B cell (primary cell): ENCODE results near the gene TEKT2. TPM values are rescaled to one million over a fixed set of nuclear protein-coding genes. Genes with fewer than 3 reads are reported as not detected.

Experiments
- ATAC-seq: fragments of 200-7000 bp; cut with Tn5 transposase; one replicate; pipeline ENCODE4 v1.10.0; 2021; ENCODE audit warnings: low read depth, mild to moderate bottlenecking, moderate number of reproducible peaks, moderate library complexity
- CTCF ChIA-PET: fragments of 350-600 bp; sonication (Branson Sonifier 250); formaldehyde crosslinking; loops from one replicate; lab custom pipeline; 2021; ENCODE audit warnings: antibody characterized with exemption, inconsistent platforms; lab: Charles Lee
- POLR2A ChIA-PET: fragments of 350-600 bp; sonication (Branson Sonifier 250); formaldehyde crosslinking; loops from one replicate; lab custom pipeline; 2021; ENCODE audit warnings: antibody characterized with exemption; lab: Charles Lee
- DNase-seq: peaks from one replicate; pipeline ENCODE4 v3.0.0; 2013
- H2AFZ ChIP-seq: 2 replicates; pipeline ENCODE4 v1.6.1; 2012; ENCODE audit warnings: mild to moderate bottlenecking, low read depth, low read length; ENCODE audit not compliant: insufficient read depth, poor library complexity, severe bottlenecking
- H3K27ac ChIP-seq, 2 donors: 1 replicate in 1 of 2; 2 replicates in 1 of 2; pipeline ENCODE4 v1.5.1; 2012 to 2013; ENCODE audit warnings: low read length in 2 of 2, mild to moderate bottlenecking in 2 of 2, moderate library complexity in 1 of 2
- H3K27me3 ChIP-seq, 4 experiments: fragments of 200-600 bp in 1 of 4; sonication (generic) in 1 of 4; replicated peaks in 1 of 4; 1 replicate in 2 of 4; 2 replicates in 2 of 4; pipeline versions ENCODE4 v1.6.1 to v1.7.0; 2013 to 2016; ENCODE audit warnings: low read length in 3 of 4, mild to moderate bottlenecking in 2 of 4, mixed read lengths in 1 of 4, moderate library complexity in 1 of 4; ENCODE audit not compliant: insufficient read depth in 4 of 4, control insufficient read depth in 3 of 4; ENCODE audit errors: control extremely low read depth in 1 of 4
- H3K36me3 ChIP-seq, 2 experiments: replicated peaks in 1 of 2; 1 replicate in 1 of 2; 2 replicates in 1 of 2; pipeline versions ENCODE4 v1.6.1 to v1.7.1; 2013; ENCODE audit warnings: low read length in 1 of 2; ENCODE audit not compliant: insufficient read depth in 2 of 2, control insufficient read depth in 1 of 2; ENCODE audit errors: control extremely low read depth in 1 of 2, extremely low read depth in 1 of 2
- H3K4me1 ChIP-seq, 2 donors: fragments of 200-600 bp in 1 of 2; sonication (generic) in 1 of 2; 1 replicate in 1 of 2; 2 replicates in 1 of 2; pipeline versions ENCODE4 v1.5.1 to v1.6.1; 2013 to 2017; ENCODE audit warnings: low read length in 2 of 2; ENCODE audit not compliant: control insufficient read depth in 2 of 2, insufficient read depth in 2 of 2
- H3K4me2 ChIP-seq: replicated peaks from 2 replicates; pipeline ENCODE3; 2012; ENCODE audit warnings: mild to moderate bottlenecking, low read depth, low read length; ENCODE audit not compliant: poor library complexity, severe bottlenecking
- H3K4me3 ChIP-seq, 5 experiments: fragments of 200-600 bp in 1 of 5; sonication (generic) in 1 of 5; 1 replicate in 3 of 5; 2 replicates in 2 of 5; pipeline versions ENCODE4 v1.5.1 to v1.7.0; 2011 to 2016; ENCODE audit warnings: low read length in 4 of 5, mild to moderate bottlenecking in 4 of 5, low read depth in 2 of 5, control low read depth in 1 of 5, moderate library complexity in 1 of 5; ENCODE audit not compliant: insufficient read depth in 1 of 5; ENCODE audit errors: control extremely low read depth in 1 of 5, extremely low read depth in 1 of 5
- H3K79me2 ChIP-seq: fragments of 200-600 bp; sonication (generic); one replicate; pipeline ENCODE4 v1.6.0; 2016; ENCODE audit warnings: low read length; ENCODE audit not compliant: control insufficient read depth, insufficient read depth
- H3K9ac ChIP-seq: fragments of 200-600 bp; sonication (generic); 2 replicates; pipeline ENCODE4 v1.6.1; 2017; ENCODE audit warnings: mild to moderate bottlenecking, low read length, moderate library complexity
- H3K9me3 ChIP-seq, 3 donors: one replicate each; pipeline versions ENCODE4 v1.6.1 to v1.7.1; 2013; ENCODE audit warnings: low read length in 2 of 3; ENCODE audit not compliant: control insufficient read depth in 2 of 3, insufficient read depth in 1 of 3; ENCODE audit errors: control extremely low read depth in 1 of 3
- H4K20me1 ChIP-seq: 2 replicates; pipeline ENCODE4 v1.6.0; 2012; ENCODE audit warnings: mild to moderate bottlenecking, low read length; ENCODE audit not compliant: insufficient read depth, control insufficient read depth, poor library complexity, severe bottlenecking
- H3K27ac Mint-ChIP-seq: one replicate; pipeline ENCODE4 v1.8.0; 2021; ENCODE audit warnings: mixed read lengths
- H3K27me3 Mint-ChIP-seq: one replicate; pipeline ENCODE4 v1.8.0; 2021; ENCODE audit warnings: mixed read lengths
- H3K4me1 Mint-ChIP-seq: one replicate; pipeline ENCODE4 v1.8.0; 2021; ENCODE audit warnings: mixed read lengths
- H3K4me3 Mint-ChIP-seq: one replicate; pipeline ENCODE4 v1.8.0; 2021; ENCODE audit warnings: mixed read lengths
- H3K9me3 Mint-ChIP-seq: one replicate; pipeline ENCODE4 v1.8.0; 2022; ENCODE audit warnings: mixed read lengths; ENCODE audit not compliant: insufficient read depth
- EZH2 ChIP-seq: IDR thresholded peaks from 2 replicates; pipeline ENCODE4 v1.6.1; 2012; ENCODE audit warnings: borderline replicate concordance, low read depth, mild to moderate bottlenecking, moderate library complexity, low read length; ENCODE audit not compliant: insufficient read depth, poor library complexity, severe bottlenecking
- WGBS: methylation state at CpG from one replicate; pipeline ENCODE4 v1.1.5; 2013; ENCODE audit warnings: missing lambda C conversion rate; ENCODE audit not compliant: insufficient coverage; 5-methylcytosine and 5-hydroxymethylcytosine counted together
- intact Hi-C: fragments of 100-400 bp; cut with micrococcal nuclease; formaldehyde crosslinking; loops from one replicate; pipeline ENCODE4 v1.10.0; 2022
- polyA plus RNA-seq: library from polyadenylated mRNA; depleted of rRNA; stranded (reverse); fragments of >200 nt; gene quantifications from 2 replicates; pipeline ENCODE4 v1.2.3, GENCODE V29; 2012
- total RNA-seq, 2 donors: library from RNA; stranded (reverse); fragments of 120-200 nt in 1 of 2; gene quantifications; 1 replicate in 1 of 2; 2 replicates in 1 of 2; pipeline versions ENCODE4 v1.2.3 to v1.2.4, GENCODE V29; 2013 to 2022
- TF ChIP-seq, protein P1 (sequence below): fragments of 200-600 bp; IDR thresholded peaks from one replicate; pipeline ENCODE4 v1.8.0; 2022; ENCODE audit warnings: antibody characterized with exemption, mild to moderate bottlenecking

Gene TEKT2
- total and polyA plus RNA-seq, 2 donors (not counting 1 experiment from before 2014, with no cell fraction given), result not detected

DNA sequence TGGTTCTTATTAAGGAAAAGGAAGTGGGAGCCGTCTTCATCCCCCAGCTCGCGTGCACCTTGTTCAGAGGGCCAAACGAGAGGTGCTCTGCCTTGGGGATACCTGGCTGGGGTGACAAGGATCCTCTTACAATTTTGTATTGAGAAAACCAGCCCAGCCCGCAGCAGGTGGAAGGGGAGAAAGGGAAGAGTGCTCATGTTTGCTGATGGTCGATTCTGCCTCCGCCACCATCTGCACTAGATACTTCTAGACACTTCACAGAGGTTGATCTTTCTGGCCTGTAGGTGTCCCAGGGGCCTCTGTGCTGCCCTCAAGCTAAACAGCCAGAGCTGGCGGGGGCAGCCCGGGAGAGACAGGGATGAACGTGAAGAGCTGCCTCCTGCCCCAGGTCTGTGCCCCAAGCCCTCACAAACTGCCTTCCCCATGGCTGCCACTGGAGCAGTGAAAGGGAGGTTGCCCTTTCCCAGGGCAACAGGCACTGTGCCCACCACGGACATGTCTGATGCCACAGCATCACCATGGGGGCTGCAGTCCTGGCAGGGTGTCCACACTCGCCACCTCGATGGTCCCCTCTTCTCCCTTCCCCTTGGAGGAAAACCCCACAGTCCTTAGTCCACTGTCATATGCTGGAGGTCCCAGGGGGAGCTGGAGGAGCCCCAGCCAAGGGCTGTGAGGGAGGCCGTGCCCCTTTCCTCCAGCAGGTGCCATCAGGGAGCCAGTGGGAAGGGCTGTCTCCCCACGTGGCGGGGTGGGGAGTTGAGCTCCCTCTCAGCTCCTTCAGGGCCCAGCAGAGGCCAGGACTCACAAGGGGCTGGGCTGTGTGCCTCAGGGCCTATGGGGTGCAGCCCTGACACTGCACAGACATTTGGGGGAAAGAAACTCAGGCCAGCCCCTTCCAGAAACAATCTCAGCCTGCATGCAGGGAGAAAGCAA lies 12.9 kb downstream of the TEKT2 start:
- no peak overlapping the region for H3K9ac ChIP-seq
- intact Hi-C loops, result loop anchor here (5.0 kb wide), 1 partner anchor 1336 kb away; no protein-coding TSS in a partner anchor
- ATAC-seq (no peak), DNase-seq (no peak)
- peaks cover 0 to 45% of the 10 kb centered on the region in 2 experiments for H3K36me3 ChIP-seq
- H3K4me1 Mint-ChIP-seq, result peaks cover 5% of the 10 kb centered on the region
- no peaks in the 10 kb centered on the region for H3K9me3 ChIP-seq
- H3K9me3 Mint-ChIP-seq, result no peaks in the 10 kb centered on the region
- no peaks in the 10 kb centered on the region for H3K27me3 ChIP-seq
- H4K20me1 ChIP-seq, result no peaks in the 10 kb centered on the region
- H3K4me1 ChIP-seq, result peaks cover 0 to 7% of the 10 kb centered on the region in 2 donors
- no peak overlapping the region for H3K4me3 ChIP-seq
- no peaks in the 10 kb centered on the region for H3K27me3 Mint-ChIP-seq
- H3K4me2 ChIP-seq, result no peak overlapping the region
- WGBS, result 69% methylated on average over 10 of the region's 16 CpGs
- no peak overlapping the region for H3K27ac Mint-ChIP-seq
- TF ChIP-seq EZH2, result no peak
- TF ChIP-seq, protein P1, sequence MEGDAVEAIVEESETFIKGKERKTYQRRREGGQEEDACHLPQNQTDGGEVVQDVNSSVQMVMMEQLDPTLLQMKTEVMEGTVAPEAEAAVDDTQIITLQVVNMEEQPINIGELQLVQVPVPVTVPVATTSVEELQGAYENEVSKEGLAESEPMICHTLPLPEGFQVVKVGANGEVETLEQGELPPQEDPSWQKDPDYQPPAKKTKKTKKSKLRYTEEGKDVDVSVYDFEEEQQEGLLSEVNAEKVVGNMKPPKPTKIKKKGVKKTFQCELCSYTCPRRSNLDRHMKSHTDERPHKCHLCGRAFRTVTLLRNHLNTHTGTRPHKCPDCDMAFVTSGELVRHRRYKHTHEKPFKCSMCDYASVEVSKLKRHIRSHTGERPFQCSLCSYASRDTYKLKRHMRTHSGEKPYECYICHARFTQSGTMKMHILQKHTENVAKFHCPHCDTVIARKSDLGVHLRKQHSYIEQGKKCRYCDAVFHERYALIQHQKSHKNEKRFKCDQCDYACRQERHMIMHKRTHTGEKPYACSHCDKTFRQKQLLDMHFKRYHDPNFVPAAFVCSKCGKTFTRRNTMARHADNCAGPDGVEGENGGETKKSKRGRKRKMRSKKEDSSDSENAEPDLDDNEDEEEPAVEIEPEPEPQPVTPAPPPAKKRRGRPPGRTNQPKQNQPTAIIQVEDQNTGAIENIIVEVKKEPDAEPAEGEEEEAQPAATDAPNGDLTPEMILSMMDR, result no peak
- no peak overlapping the region for H3K4me3 Mint-ChIP-seq
- CTCF ChIA-PET, result interaction anchor here (0.8 to 7.4 kb wide), 7 partner anchors 35 to 325 kb away, joined by 3 to 56 read pairs (median 4); partner anchors contain the start of gene TRAPPC3
- H2AFZ ChIP-seq, result no peak overlapping the region
- no peak overlapping the region for H3K27ac ChIP-seq
- peaks cover 9% of the 10 kb centered on the region for H3K79me2 ChIP-seq
- POLR2A ChIA-PET, result no interaction called here
